ENCODE data around the gene SEMA3G.

Gene SEMA3G

DNA sequence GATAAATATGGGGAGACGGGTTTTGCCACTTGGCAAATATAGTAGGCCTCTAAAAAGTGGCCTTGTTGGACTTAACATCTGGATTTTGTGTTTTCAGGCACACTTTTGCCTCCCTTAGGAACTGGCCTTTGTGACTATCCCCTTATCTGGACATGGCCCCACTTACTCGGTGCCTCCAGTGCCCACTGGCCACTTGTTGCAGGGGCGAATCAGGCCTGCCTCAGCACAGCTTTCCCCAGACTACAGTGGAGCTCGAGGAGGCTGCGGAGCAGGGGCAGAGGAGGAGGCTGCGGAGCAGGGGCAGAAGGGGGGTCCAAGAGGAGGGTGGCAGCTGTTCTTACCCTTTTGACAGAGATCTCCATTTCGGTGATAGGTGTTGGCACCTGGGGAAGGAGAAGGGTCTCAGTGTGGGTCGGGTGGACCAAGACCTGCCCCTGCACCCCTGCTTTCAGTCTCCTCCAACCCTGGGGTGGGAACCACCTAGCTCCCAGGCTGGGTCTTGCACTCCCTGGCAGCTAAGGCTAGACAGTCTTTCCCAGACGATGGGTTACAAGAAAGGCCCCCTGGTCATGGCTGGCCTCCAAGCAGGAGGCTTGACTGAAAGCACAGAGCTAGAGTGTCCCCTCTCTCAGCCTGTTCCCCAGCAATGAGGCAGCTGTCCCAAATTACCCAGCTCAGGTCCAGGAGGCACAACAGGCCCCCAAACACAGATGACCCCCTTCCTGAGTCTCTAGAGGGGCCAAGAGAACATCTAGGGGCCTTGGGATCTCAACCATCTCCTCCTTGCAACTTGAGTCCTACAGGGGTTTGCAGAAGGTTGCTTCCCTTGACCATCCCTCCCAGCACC lies 6.1 kb downstream of the SEMA3G start:
- FAIRE-seq, result no peak

DNA sequence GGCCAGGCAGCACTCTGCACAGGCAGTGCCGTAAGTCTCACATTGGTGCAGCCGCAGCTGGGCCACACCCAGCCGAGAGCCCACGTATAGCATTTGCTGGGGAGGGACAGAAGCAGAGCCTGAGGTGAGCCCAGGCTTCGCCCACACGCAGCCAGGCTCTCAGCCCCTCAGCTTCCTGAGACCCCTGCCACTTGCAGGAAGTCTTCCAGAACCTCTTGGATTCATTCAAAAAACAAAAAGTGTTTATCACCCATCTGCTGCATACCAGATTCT lies 6.9 kb downstream of the SEMA3G start:
- FAIRE-seq, result no peak

DNA sequence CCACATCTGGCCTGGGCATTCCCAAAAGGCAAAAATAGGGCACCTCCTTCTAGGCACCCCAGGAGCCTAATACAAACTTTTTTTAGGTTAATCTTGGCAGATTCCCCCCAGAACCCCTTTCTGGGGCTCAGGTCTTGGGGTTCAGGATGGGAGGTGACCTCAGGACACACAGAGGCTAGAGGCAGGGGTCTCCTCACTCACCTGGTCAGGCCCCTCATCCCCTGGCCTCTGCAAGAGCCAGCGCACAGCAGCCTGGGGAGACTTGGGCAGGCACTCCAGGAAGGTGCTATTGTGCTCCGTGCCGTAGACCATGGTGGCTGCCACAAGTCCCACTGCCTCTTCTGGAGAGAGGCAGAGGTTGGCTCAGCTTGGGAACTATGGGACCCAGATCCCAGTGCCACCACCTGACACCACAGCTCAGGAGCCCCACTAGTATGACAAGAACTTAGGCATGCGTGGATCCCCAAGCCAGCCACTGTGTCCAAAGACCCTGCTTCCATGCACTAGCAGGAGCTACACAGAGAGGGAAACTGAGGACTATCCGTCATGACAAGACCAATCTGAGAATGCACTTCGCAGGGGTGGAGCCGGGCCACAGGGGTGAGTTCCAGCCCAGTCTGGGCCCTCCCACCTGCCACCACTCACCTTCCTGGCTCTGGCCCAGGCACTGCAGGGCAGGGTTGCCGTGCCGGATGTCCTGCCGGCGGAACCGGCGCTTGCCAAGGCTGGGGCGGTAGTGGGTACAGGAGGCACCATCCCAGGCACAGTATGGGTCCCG lies 7.4 kb downstream of the SEMA3G start:
- FAIRE-seq, result no peak

DNA sequence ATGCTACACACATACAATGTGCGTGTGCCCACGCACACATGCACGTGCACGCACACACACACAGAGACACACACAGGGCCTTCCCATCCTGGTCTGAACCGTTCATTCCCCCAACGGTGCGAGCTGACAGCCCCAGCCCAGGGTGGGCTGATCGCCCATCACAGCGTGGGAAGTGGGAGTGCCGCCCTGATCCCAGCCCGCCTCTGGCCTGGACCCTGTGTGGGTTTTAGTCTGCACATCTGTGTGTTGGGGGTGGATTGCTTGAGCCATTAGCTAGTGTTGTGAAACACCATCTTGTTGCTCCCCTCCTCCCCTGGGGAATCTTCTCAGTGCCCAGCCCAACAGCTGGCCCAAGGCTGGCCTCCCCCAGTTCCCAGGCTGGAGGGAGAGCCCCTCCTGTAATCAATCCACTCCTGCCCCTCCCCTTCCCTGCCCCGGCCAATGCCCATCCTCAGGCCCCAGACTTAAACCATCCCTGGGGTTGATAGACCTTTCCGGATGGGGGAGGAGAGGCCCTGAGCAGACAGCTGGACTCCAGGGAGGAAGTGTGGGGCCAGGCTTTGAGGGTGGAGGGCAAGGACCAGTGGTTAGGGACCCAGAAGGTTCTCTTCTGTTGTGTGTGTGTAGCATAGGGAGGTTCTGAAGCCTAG lies 8.3 kb downstream of the SEMA3G start:
- no peak for FAIRE-seq

DNA sequence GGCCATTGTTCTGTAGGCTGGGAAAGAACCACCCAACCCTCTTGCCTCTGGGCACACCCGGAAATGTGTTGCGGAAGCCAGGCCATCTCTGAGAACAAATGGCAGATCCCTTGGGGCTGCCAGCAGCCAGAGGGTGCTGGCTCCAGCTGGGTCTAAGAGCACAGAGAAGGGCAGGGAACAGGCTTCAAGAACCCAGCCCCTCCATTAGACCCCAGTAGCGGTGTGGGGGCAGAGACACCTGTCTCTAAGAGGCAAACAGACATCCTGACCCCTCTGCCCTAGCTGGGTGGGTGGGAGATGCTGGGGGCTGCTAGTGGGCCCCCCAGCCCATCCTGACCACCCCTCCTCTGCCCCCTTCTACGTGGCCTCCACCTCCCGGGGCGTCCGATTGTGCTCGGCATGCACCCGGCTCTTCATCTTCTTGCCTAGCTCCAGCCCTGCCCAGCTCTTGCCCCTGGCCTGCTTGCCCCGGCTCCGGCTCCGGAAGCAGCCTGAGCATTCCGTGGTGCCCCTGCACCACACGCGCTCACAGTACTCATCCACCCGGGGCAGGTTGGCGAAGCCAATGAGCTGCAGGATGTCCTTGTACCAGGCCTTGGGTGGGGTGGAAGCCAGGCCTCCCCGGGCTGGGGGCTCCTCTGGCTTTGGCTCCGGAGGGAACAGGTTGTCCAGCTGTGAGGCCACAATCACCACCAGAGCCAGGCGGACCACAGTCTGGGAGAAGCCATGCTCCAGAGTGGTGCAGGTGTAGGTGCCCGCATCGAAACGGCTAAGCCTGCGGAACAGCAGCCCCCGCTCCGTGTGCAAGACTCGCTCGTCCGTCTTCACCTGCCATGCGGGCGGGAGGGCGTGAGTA lies 9.4 kb downstream of the SEMA3G start:
- no peak for FAIRE-seq

DNA sequence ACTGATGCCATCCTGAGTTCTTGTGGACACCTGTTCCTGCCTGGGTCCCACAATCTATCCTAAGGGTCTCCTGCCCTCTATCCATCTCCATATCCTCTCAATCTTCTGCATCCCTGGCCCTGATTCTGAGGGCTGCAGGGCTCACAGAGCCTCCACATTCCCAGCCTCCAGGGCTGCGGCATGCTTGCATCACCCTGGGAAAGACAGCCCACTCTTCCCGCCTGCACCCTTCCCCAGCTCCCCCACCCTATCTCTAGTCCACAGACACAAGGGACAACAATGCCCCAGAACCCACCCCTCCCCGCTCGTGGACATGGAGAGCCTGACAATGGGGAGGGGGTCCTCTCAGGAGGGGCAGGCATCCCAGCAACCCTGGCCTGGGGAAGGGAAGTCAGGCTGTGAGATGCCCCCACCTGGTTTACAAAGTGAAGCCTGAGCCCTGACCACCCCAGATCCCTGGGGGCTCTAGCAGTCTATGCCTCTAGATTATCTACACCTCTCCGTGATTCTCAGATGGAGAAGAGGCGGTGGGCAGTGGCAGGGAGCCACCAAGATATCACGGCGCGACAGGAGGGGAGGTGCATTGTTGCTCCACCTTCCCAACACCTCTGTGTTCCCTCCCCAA lies 10.3 kb downstream of the SEMA3G start:
- FAIRE-seq, result no peak

DNA sequence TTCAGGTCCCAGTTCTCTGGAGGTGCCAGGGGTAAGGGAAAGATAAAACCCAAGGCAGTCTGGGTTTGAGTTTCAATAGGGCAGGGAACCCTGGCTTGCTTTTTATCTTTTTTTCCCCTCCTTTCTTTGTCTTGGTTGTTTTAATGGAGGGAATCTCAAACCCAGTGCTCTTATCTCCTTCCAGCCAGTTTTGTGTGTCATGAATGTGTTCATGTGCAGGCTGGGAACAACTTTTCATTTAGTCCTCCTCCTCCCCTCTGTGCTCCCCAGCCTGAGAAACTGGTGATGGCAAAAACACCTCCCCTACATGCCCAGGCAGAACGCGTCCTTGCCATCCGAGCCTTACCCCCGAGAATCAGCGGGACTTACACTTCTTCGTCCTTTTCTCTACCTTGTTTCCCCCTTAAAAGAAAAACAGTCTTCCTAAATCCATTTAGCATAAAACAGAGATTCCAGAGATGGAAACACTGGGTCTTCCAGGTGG lies 10.9 kb downstream of the SEMA3G start:
- FAIRE-seq, result no peak

DNA sequence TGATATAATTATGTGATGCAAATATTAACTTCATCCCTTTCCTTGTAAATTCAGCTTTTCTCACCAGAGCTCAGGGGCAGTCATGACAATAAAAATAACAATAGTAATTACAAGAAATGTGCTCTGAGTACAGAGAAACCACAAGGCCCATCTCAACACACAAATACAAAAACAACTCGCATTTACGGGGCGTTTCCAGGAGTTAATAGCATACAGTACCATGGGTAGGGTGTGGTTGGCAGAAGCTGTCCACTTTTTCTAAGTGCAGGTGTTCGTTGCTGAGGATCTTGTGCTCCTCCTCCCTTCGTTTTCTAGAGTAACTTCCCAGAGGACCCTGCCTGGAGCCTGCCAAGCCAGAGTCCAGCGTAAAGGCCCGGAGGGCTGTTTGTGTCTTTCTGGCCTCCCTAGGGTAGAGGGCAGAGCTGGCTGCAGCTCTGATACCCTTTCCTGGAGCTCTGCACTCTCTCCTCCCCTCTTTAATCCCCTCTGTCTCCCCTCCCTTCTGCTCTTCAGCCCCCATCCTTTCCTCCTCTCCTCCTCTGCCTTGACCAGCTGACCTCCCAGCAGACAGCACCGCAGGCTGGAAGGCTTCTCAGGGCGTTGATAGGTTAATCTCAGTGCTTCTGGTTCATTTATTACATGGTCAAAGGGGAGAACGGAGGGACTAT lies 11.4 kb downstream of the SEMA3G start:
- FAIRE-seq, result no peak

DNA sequence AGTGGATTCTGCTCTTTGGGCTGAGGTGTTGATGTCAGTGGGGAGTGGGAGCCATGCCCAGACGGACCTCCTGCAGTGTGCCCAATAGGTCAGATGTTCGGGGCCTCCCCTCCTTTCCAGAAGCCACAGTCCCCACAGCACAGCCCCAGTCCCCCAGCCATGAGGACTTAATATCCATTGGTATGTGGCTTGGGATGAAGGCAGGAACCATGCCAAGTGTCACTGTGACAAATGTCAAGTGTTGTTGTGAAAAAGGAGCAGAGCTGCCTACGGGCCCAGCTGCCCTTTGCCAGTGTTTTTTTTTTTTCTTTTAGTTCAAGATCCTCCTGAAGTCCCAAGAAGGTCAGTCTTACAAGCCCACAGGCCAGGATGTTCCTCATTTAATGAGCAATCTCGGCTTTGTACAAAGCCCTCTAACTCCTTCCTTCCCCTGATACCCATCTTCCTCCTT lies 12.2 kb downstream of the SEMA3G start:
- no peak for FAIRE-seq

DNA sequence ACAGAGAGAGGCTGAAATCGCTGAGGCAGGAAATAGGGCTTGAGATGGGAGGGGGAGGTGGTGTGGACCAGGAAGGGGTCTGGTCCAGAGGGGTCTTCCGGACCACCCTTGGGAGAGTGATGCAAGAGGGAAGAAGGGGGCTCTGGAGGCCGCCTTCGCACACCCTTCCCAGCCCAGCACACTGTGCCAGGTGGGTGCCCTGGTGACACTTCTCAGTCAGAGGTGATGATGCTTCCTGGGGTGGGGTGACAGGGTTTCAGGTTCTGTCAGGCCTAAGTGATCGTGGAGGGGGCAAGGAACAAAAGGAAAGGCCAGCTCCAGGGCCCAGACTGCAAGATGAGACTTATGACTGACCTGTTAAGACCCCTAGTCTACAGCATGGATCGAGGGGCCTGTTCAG lies 12.7 kb downstream of the SEMA3G start:
- FAIRE-seq, result no peak

DNA sequence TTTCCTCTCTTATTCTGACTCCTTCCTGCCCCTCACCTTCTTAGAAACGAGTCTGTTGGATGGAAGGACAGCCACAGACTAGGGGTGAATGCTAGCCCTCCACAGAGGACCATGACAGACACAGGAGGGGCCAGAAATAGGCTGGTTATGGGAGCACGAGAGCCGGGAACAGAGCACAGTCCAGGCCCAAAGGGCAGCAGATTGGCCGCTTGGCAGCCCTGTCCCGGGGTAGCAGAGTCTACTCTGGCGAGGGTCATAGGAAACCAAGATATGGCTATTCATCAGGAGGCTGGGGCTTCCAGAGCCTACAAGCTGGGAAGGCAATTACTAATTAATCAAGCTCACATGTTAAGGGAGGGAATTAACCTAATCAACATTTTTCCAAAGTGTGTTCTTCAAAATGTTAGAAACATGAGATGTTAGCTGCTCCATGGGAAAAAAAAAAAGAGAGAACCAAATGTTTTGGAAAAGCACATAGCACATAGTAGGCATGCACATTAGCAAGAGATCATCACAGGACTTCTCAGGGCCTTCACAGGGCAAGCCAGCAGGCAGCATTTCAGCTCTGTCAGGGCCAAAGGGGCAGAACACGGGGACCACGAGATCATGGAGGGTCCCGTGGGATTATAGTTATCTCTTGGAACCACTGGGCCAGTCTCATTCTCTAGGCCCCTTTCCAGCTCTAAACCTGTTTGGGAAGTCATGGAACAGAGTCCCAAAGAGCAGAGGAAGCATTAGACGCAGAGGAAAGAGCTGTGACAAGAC lies 13.3 kb downstream of the SEMA3G start:
- FAIRE-seq, result no peak

DNA sequence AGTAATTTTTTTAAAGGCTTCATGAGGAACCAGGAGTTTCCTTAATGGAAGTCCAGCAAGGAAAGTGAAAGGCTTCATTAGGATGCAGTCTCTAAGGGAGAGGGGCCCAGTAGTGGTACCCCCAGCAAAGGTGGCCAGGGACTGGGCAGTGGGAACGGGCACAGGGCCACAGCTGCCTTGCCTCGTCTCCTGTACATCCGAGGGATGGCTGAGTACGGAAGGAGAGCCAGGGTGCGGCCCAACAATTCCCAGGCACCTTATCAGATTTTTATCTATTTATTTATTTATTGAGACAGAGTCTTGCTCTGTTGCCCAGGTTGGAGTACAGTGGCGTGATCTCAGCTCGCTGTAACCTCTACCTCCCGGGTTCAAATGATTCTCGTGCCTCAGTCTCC lies 14.5 kb downstream of the SEMA3G start:
- FAIRE-seq, result no peak

DNA sequence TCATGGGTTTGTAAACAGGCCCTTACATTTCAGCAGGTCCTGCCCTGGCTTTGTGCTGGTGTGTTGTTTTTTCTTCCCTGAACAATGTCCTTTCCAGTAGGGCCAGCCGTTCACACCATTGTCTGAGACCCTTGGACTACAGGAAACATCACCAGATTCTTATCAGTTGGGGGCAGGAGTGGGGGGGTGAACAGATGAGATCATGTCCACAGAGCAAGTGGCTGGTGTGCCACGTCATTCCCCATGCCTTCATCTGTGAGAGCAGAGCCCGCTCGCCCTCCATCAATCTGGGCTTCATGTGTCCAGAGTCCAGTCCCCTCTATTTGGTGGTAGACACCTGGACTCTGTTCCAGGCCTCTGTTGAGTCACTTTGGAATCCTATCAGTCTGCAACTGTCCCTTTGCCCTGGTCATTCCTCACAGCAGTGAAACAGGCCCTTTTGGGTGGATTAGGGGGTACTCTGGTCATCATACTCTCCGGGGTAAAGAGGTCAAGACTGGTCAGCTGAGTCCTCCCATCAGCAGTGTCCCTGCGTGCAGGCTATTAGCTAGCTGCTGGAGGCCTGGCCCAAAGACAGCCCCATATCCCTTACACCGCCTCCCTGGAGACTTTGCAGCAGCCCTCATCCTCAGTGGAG lies 15.0 kb downstream of the SEMA3G start:
- FAIRE-seq, result no peak

DNA sequence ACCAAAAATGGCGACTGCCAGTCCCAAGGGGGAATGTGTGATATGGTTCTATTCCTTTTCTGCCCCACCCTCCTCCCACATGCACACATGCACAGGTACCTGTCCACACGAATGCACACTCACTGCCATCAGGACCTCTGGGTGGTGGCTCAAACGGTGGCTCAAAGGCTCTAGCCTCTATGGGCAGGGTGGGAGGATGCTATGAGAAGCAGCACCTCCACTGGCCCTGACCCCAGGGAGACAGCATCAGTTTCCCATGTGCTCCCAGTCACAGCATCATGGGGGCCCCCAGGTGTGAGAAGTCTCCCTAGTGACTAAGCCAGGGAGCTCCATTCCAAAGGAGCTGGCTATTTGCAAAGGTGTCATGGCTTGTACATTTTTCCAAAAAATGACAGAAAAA lies 15.9 kb downstream of the SEMA3G start:
- FAIRE-seq, result no peak

DNA sequence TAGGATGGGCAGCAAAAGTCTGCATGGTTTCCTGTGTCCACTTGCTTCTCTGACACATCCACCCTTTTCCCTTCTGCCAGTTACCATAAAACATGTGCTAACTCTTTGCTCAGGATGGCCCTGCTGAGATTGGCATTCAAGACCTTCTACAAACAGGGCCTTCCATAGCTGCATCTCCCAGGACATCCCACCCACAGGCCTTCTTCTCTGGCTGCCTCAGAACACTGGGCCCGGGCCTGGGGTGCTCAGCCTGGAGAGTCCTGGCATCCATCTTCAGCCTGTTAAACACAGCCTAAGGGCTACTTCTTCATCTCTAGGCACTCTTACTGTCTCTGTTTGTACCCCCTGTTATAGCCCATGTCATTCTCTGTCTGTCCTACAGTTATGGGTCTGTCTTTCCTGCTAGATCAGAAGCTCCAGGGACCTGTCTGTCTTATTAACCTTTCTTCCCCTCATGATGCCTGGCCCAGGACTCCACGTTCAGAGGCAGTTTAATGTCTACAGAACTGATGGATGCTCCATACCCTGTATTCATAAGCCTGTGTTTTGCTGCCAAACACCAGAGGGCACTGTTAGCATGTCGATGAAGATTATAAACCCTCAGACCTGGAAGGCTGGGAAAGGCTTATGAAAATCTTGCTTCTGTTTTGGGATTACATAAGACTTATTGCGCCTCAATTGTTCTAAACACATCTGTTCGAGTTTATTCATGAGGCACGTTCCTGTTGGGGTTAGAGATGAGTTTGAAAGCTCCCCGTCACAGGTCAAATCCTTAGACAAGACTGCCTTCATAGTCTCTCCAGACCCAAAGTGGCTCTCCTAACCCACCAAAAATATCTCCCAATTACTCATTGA lies 16.5 kb downstream of the SEMA3G start:
- peak; percentile 97 for FAIRE-seq

DNA sequence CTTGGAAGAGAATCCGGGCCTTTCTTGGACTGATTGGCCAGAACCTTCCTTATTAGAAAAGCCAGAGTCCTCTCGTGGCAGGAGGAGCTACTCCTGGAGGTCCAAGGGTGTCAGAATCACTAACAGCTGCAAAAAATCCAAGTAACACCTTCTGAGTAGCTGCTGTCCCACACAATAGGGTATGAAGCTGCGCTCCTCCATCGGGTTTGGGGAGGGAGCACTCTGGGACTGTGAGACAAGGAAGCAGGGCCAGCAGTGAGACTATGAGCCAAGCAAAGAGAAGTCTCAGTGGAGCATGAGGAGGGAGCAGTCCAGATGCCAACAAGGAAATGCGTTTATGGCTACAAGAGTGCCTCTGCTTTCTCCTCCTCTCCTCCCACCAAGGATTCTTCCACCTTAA lies 21.7 kb downstream of the SEMA3G start:
- no peak for FAIRE-seq

DNA sequence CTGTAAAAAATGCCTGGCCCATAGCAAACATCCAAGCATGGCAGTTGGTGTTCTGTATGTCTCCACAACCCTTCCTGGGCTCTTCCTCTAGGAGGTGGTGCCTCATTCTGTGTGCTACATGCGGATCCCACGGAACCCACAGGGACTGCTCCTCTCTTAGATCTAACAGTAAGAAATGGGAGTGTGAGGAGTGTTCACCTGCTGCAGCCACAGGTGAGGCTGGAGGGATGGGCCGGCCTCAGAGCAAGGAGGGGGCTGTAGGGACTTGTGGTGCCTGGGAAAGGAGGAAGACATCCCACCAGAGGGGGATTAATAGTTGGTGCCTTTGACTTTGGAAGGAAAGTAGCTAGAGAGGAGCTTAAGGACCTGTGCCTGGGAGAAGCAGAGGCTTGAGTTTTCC lies 22.2 kb downstream of the SEMA3G start:
- FAIRE-seq, result no peak

DNA sequence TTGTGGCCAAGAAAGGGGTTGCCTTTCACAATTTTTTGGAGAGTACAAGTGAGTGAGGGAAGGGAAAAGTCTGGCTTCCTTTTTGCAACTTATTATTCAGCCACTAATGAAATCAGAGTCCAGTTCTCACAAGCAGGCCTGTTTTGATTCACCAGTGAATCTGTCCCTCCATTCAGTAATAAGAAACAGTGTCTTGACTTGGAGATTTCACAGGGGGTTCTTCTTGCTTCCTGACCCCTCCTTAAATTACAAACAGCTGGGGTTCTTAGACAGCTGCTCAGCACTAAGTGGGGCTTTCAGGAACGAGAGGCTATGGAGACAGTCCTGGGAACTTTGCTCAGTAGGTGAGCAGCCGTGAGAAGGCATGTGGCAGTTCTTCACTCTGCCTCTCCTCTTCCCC lies 24.5 kb downstream of the SEMA3G start:
- no peak for FAIRE-seq

DNA sequence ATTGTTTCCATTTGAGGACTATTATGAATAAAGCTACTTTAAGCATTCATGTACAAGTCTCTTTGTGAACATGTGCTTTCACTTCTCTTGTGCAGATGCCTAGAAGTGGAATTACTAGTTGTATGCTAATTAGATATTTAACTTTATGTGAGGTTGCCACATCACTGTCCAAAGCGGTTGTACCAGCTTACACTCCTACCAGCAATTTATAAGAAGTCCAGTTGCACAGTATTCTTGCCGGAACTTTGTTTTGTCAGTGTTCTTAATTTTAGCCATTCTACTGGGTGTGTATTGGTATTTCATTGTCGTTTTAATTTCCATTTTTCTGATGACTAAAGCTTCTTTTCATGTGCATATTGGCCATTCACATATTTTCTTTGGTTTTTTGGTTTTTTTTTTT lies 29.1 kb downstream of the SEMA3G start:
- FAIRE-seq, result no peak

DNA sequence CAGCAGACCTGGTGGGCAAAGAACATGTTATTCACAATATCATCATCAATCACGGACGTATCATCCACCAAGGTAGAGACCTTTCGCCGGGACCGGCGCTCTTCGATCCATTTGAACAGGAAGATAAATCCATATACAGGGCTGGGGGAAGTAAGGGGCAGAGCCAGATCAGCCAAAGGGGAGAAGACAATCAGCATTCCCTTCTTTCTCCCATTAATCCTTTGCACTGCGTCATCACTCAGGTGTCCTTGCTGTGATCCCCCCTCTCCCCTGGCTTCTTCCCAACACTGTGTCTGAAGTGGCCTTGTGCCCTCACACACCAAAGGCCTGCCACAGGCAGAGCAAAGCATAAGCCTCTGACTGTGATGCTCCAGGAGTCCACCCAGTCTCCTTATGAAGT lies 36.4 kb downstream of the SEMA3G start:
- FAIRE-seq, result no peak

Data from islet of Langerhans (tissue), 1 donor.